NB4 (cell line): Measurements from ENCODE around the gene CHMP3.

Source experiments
- CTCF ChIP-seq: IDR thresholded peaks from one replicate; pipeline ENCODE4 v1.5.1; 2012; ENCODE audit warnings: low read depth, low read length
- POLR2A ChIP-seq: IDR thresholded peaks from 2 replicates; pipeline ENCODE4 v1.6.1; 2011; ENCODE audit warnings: mild to moderate bottlenecking; ENCODE audit not compliant: insufficient read length; ENCODE audit errors: extremely low read depth

GRCh38 chr2:86562485-86562921, 740 bp downstream of the CHMP3 start:
- TF ChIP-seq POLR2A (no peak), CTCF (no peak)
